ENCODE measurements around the gene TGFB3. TPM values are rescaled to one million over a fixed set of nuclear protein-coding genes. Genes with fewer than 3 reads are reported as not detected.

Gene TGFB3
- total RNA-seq, 1 donor from 2014 or later, result 25.4 TPM

- H3K9me3 ChIP-seq, result no peaks in the 10 kb centered on the region
- no peaks in the 10 kb centered on the region for H3K27me3 ChIP-seq
- H3K4me3 ChIP-seq, result no peak overlapping the region
- H3K4me1 ChIP-seq, result no peaks in the 10 kb centered on the region
- peaks cover 27% of the 10 kb centered on the region for H3K36me3 ChIP-seq
- no peak for TF ChIP-seq CTCF (IDR thresholded peaks at IDR 0.05)
- intact Hi-C loops (cut with DNase I), result no loop called here
- no peak for DNase-seq
- no peak overlapping the region for H3K27ac ChIP-seq
- ATAC-seq, result no peak
These were observed 25.6 kb upstream of the TGFB3 start for GRCh38 chr14:76007379-76007778.

GRCh38 chr14:76006253-76006652 lies 24.5 kb upstream of the TGFB3 start:
- Histone ChIP-seq H3K27me3 (no peaks in the 10 kb centered on the region), H3K4me3 (no peak overlapping the region), H3K4me1 (no peaks in the 10 kb centered on the region), H3K36me3 (peaks cover 33% of the 10 kb centered on the region), H3K27ac (no peak overlapping the region), H3K9me3 (no peaks in the 10 kb centered on the region)
- intact Hi-C loops (cut with DNase I), result no loop called here
- DNase-seq (no peak), ATAC-seq (no peak)
- no peak for TF ChIP-seq CTCF (IDR thresholded peaks at IDR 0.05)

GRCh38 chr14:76002383-76002782 lies 20.6 kb upstream of the TGFB3 start:
- peaks cover 48% of the 10 kb centered on the region for H3K36me3 ChIP-seq
- H3K27ac ChIP-seq, result no peak overlapping the region
- TF ChIP-seq CTCF (IDR thresholded peaks at IDR 0.05), result no peak
- H3K27me3 ChIP-seq, result no peaks in the 10 kb centered on the region
- no peaks in the 10 kb centered on the region for H3K9me3 ChIP-seq
- no peak for ATAC-seq
- no peak overlapping the region for H3K4me3 ChIP-seq
- H3K4me1 ChIP-seq, result no peaks in the 10 kb centered on the region
- DNase-seq, result no peak
- intact Hi-C loops (cut with DNase I), result no loop called here

GRCh38 chr14:75999511-76000190 lies 17.9 kb upstream of the TGFB3 start:
- Histone ChIP-seq H3K4me1 (peaks cover 4% of the 10 kb centered on the region), H3K36me3 (peaks cover 41% of the 10 kb centered on the region), H3K4me3 (no peak overlapping the region), H3K27me3 (no peaks in the 10 kb centered on the region), H3K27ac (no peak overlapping the region), H3K9me3 (no peaks in the 10 kb centered on the region)
- no peak for TF ChIP-seq CTCF (IDR thresholded peaks at IDR 0.05)
- intact Hi-C loops (cut with DNase I), result no loop called here
- DNase-seq (no peak), ATAC-seq (no peak)

GRCh38 chr14:75996488-75996887 lies 14.7 kb upstream of the TGFB3 start:
- H3K27me3 ChIP-seq, result no peaks in the 10 kb centered on the region
- no peak overlapping the region for H3K4me3 ChIP-seq
- no peaks in the 10 kb centered on the region for H3K9me3 ChIP-seq
- DNase-seq (no peak), ATAC-seq (no peak)
- H3K36me3 ChIP-seq, result peaks cover 50% of the 10 kb centered on the region
- no peak for TF ChIP-seq CTCF (IDR thresholded peaks at IDR 0.05)
- peaks cover 7% of the 10 kb centered on the region for H3K4me1 ChIP-seq
- no peak overlapping the region for H3K27ac ChIP-seq
- intact Hi-C loops (cut with DNase I), result no loop called here
